ENCODE data around the gene PLIN1. TPM values are rescaled to one million over a fixed set of nuclear protein-coding genes. Genes with fewer than 3 reads are reported as not detected.

The PLIN1 gene
- total RNA-seq, 2 donors from 2014 or later = 13.0 to 277 TPM

DNA sequence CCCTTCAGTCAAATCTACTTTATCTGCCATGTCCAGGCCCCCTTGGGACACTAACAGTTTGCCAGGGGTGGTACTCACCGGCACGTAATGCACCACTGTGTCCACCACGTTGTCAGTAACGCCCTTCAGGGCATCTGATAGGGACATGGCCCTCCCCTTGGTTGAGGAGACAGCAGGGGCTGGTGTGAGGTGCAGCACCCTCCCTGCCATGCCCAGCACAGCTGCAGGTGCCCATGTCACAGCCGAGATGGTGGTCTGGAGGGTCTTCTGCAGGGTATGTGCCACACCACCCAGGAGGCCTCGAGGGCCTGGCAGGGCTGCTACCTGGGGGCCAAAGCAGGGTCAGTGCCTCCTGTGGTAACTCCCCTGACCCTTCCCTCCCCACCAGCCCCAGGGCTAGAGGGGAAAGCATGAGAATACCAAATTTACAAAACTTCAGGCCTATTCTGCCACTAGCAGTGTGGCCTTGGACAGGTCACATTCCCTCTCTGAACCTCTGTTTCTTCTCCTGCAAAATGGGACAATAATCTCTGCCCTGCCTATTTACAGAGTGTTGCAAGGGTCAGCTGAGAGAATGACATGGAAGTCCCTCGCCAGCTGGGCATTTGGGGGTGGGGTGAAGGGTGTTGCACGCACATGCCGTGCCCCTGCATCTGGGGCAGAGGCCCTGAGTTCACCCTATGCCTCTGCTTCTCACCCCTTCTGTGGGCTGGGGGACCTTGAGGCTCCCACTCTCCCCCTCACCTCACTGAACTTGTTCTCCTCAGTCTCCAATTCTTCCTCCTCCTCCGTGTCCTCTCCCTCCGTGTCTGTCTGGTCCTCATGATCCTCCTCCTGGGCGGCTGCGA is 12.1 kb downstream of the PLIN1 start:
- no peak for TF ChIP-seq POLR2A (IDR thresholded peaks at IDR 0.05)
- TF ChIP-seq, protein P1, sequence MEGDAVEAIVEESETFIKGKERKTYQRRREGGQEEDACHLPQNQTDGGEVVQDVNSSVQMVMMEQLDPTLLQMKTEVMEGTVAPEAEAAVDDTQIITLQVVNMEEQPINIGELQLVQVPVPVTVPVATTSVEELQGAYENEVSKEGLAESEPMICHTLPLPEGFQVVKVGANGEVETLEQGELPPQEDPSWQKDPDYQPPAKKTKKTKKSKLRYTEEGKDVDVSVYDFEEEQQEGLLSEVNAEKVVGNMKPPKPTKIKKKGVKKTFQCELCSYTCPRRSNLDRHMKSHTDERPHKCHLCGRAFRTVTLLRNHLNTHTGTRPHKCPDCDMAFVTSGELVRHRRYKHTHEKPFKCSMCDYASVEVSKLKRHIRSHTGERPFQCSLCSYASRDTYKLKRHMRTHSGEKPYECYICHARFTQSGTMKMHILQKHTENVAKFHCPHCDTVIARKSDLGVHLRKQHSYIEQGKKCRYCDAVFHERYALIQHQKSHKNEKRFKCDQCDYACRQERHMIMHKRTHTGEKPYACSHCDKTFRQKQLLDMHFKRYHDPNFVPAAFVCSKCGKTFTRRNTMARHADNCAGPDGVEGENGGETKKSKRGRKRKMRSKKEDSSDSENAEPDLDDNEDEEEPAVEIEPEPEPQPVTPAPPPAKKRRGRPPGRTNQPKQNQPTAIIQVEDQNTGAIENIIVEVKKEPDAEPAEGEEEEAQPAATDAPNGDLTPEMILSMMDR (IDR thresholded peaks at IDR 0.05) = no peak
- intact Hi-C loops (cut with DNase I) = no loop called here
- ATAC-seq (no peak), DNase-seq (no peak)
- no peaks in the 10 kb centered on the region for H3K9me3 ChIP-seq
- H3K36me3 ChIP-seq (replicated peaks in 1 of 2; ENCODE audit: insufficient read depth in 1 of 2, low read depth in 2 of 2) = no peaks in the 10 kb centered on the region
- no peak overlapping the region for H3K4me3 ChIP-seq
- no peak overlapping the region for H3K27ac ChIP-seq
- H3K27me3 ChIP-seq = no peaks in the 10 kb centered on the region
- H3K4me1 ChIP-seq = peaks cover 14% of the 10 kb centered on the region
- 81 to 82% methylated on average over 9 to 11 of the region's 13 CpGs for WGBS, 2 donors

DNA sequence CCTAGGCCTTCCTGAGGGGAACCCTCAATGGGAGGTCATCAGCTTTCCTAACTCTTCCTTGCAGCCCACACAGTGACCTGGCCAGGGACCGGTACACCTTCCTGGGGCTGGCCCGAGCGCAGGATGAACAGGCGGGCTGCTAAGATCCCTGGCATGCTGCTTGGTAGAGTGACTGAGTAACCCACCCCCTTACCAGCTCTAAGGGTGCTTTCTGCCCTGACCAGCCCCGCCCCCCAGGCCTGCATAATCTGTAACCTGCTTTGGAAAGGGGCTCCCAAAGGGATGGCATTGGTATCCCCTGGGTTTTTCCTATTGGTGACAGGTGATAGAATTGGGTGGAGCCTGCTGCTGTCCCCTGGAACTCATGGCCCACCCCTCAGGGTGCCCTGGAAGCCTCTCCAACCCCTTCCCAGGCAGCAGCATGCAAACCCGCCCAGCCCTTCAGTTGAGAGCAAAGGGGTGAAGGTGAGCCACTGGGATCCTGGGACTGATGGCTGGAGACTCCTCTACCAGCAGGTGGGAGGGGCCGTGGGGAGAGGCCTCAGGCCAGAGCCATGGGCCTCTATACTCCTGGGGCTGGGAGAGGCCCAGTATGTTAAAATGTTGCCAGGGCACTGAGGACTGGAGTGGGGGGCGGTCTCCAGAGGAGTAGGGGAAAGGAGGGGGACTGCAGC is 12.8 kb downstream of the PLIN1 start:
- TF ChIP-seq, protein P1 (IDR thresholded peaks at IDR 0.05) = no peak
- no peak for TF ChIP-seq POLR2A (IDR thresholded peaks at IDR 0.05)
- Histone ChIP-seq H3K4me1 (peaks cover 14% of the 10 kb centered on the region), H3K27ac (peak overlapping the region in 2 of 4 donors; percentile 48 to 59), H3K27me3 (no peaks in the 10 kb centered on the region), H3K9me3 (no peaks in the 10 kb centered on the region), H3K4me3 (no peak overlapping the region), H3K36me3 (replicated peaks in 1 of 2; ENCODE audit: insufficient read depth in 1 of 2, low read depth in 2 of 2) (no peaks in the 10 kb centered on the region)
- DNase-seq = no peak
- intact Hi-C loops (cut with DNase I) = no loop called here
- 94 to 97% methylated on average over 6 to 8 of the region's 8 CpGs for WGBS, 2 donors
- ATAC-seq = peak; percentile 5

- WGBS, 2 donors = 0 to 8% methylated on average over 14 to 60 of the region's 72 CpGs
- DNase-seq = peak; percentile 47 to 64 (median 59)
Measured at GRCh38 chr15:89665449-89666181, 13.6 kb downstream of the PLIN1 start.

GRCh38 chr15:89664441-89665350 is 14.5 kb downstream of the PLIN1 start:
- no peak for ATAC-seq
- Histone ChIP-seq H3K27me3 (no peaks in the 10 kb centered on the region), H3K4me1 (peaks cover 14% of the 10 kb centered on the region), H3K4me3 (no peak overlapping the region), H3K36me3 (replicated peaks in 1 of 2; ENCODE audit: insufficient read depth in 1 of 2, low read depth in 2 of 2) (no peaks in the 10 kb centered on the region), H3K9me3 (no peaks in the 10 kb centered on the region), H3K27ac (no peak overlapping the region)
- intact Hi-C loops (cut with DNase I) = no loop called here
- 79 to 82% methylated on average over 13 of the region's 13 CpGs for WGBS, 2 donors
- no peak for TF ChIP-seq POLR2A (IDR thresholded peaks at IDR 0.05)
- TF ChIP-seq, protein P1 (IDR thresholded peaks at IDR 0.05) = no peak
- no peak for DNase-seq

More at GRCh38 chr15:89665449-89666181, 13.6 kb downstream of the PLIN1 start:
- intact Hi-C loops (cut with DNase I) = no loop called here
- Histone ChIP-seq H3K36me3 (replicated peaks in 1 of 2; ENCODE audit: insufficient read depth in 1 of 2, low read depth in 2 of 2) (no peaks in the 10 kb centered on the region), H3K27ac (peak overlapping the region in 3 of 4 donors; percentile 34 to 59 (median 48)), H3K4me3 (no peak overlapping the region), H3K4me1 (peaks cover 14% of the 10 kb centered on the region), H3K9me3 (no peaks in the 10 kb centered on the region), H3K27me3 (no peaks in the 10 kb centered on the region)
- ATAC-seq = peak; percentile 78
- TF ChIP-seq, protein P1 (IDR thresholded peaks at IDR 0.05) = no peak
- peak in 2 of 3 donors; percentile 24 to 46 for TF ChIP-seq POLR2A (IDR thresholded peaks at IDR 0.05)

Data from body of pancreas (tissue), 4 donors.